Amniotic stem cell (primary cell): ENCODE measurements around the gene DNM2.
"Not testable (repeated sequence)": the region's sequence is repeated elsewhere in the genome, so short reads cannot be mapped to it uniquely, and the experiment has no call there.

Experiments
- DNase-seq: peaks from one replicate; lab custom pipeline; 2025; lab: John Stamatoyannopoulos, UW

DNM2 gene

DNA sequence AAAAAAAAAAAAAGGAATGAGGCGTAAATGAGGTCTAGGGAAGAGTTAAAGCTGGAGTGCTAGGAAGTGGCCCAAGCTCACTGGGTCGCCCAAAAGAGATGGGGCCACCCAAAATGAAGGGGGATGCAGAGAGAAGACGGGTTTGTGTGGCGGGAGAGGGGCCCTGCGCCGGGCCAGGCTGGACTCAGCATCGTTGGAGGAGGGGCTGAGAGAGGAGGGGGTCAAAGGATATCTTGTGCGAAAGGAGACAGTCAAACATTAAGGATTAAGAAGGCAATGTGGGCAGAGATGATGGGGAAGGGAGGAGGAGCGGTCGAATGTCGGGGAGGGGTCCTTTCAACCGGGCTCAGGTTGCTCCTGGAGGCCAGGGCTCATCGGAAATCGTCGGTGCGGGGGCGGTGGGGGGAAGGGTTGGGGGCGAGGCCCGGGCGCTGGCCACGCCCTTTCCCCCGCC, 152.6 kb downstream of the DNM2 start:
- no peak for DNase-seq

DNA sequence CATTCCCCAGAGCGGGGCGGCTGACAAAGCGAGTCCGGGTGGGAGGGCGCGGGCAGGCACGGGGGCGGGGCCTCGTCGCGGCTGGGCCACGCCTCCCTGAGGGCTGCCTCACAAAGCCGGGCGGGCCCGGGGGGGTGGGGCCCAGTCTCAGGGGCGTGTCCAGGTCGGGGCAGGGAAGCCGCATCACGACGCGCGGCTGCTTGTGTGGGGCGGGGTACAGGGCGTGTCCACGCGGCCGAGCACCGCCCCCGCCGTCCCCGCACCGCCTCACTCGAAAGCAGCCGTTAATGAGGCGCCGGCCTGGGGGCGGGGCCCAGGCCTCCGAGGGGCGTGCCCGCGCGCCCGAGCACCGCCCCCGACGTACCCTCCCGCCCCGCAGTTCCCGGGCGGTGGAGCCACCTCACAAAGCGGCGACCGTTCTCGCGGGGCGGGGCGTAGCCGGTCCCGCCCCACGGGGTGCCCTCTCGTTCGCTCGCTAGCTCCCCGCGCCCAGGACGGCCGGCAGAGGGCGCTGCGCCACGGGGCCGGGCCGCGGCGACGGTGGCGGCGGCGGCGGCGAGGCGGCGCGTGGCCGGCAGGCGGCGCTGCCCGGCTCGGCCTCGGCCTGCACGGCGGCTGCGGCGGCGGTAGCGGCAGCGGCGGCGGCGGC, 153.2 kb downstream of the DNM2 start, which contains the start of gene CARM1:
CARM1 (plus strand) TSS at position 599 of the 649 bp plus-strand sequence. CDS start 150 bp downstream, outside the sequence.
- DNase-seq: peak; percentile 95

DNA sequence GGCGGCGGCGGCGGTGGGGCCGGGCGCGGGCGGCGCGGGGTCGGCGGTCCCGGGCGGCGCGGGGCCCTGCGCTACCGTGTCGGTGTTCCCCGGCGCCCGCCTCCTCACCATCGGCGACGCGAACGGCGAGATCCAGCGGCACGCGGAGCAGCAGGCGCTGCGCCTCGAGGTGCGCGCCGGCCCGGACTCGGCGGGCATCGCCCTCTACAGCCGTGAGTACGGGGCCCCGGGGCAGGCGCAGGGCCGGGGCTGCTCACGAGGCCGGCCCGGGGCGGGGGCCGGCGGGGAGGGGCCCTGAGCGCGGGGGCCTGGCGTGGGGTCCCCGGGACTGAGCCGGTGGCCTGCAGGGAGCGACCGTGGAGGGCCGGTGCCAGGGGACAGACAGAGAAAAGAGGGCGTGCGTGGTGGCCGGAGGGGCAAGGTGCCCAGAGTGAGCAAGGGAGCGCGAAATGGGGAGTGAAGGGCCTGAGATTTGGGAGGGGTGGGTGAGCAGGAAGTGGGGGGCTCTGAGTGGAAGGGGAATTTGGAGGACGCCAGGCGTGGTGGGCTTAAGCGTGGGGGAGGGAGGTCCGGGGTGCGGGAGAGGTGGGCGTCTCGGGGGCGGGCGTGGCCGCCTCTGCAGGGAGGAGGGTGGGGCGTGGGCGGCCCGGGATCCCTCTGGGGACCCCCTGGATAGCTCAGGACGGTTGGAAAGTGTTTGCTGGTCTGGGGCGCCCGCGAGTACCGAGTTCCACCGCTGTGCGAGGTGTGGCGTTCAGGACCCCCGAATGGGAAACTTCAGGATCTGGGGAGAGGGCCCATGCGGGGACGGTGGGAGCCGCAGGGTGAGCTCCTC, 154.0 kb downstream of the DNM2 start:
- no peak for DNase-seq

DNA sequence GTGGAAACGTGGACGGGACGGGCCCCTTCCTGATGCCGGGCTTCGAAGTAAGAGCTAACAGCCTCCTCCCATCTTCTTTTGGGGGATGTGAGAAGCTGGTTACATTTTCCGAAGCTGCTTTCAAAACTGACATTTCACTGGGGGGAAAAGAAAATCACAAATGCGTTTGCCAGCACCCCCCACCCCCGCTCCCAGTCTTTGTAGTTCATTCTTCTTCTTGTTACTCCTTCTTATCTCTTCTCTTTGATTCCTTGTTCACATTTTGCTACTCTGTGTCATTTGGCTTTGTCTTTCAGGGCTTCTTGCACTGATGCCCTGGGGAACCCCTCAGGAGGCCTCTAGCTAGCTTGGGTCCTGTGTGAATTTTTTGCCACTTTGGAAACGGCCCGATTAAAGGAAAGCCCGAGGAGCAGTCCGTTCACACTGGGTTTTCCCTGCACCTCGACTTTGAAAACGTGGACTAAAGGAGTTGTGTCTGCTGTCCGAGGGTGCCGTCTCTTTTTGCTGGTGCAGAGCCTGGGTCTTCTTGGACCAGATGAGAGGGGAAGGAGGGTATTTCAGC, 154.7 kb downstream of the DNM2 start:
- DNase-seq: no peak

DNA sequence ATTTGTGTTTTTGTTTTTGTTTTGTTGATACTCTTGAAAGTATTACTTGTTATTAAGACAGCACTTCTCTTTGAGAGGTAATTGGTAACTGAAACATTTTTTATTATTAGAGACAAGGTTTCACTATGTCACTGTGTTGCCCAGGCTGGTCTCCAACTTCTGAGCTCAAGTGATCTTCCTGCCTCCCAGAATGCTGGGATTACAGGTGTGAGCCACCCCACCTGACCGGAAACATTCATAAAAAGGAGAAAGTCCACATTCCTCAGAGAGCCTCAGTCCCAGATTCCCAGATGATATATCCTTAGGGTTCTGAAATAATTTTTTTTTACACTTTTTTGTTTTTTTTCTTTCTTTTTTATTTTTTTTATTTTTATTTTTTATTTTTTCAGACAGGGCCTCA, 156.1 kb downstream of the DNM2 start:
- DNase-seq: no peak

DNA sequence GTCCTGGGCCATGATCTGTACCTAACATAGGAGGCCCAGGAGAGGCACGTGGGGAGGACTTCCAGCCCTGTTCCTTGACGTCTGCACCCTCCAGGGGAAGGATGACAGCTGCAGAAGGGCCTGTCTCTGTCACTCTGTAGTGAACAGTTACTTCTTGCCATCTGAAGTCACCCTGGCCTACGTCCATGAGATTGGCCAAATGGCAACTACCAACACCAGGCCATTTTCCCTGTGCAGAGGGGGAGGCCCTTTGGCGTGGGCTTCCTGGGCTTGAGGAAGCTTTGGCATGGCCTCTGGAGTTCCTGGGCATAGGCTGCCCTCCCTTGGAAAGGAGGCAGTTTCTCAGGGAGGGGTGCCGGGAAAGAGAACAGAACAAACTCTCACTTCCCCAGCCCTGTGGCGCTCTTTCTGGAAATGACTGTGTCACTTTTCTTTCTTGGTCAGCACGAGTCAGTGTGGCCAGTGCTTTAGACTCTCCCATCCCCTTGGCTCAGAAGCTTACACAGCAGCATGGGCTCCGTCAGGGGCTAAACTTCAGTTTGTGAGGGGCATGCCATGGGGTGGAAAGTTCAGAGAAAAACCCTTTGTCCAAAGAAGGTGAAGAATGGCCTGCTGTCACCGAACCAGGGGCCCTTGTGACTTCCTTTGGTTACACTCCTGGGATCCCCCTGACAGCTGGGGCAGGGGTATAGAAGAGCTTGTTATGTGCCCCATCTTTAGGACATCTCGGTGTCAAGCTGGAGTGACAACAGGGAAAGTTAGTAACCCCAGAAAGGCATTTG, 158.8 kb downstream of the DNM2 start:
- DNase-seq: no peak

DNA sequence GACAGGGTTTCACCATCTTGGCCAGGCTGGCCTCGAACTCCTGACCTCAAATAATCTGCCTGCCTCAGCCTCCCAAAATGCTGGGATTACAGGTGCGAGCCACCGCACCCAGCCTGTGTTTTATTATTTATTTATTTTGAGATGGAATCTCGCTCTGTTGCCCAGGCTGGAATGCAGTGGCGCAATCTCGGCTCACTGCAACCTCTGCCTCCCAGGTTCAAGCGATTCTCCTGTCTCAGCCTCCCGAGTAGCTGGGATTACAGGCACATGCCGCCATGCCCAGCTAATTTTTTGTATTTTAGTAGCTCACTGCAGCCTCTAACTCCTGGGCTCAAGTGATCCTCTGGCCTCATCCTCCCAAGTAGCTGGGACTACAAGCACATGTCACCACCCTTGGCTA, 159.7 kb downstream of the DNM2 start:
- DNase-seq: not testable (repeated sequence)

DNA sequence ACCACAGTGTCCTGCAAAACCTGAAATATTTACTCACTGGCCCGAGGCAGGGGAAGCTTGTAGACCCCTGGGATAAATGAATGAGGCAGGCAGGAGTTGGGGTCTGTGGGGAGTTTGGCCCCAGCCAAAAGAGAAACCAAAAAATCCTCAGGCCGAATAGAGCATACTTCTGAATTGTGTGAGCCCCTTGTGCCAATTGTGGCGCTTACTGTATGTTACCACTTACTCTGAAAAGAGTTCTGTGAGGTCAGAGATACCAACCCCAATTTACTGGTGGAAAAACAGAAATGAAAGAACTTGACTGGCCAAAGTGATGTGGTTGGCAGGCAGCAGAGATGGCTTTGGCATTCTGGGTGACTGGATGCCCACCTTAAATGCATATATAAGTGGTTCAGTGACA, 160.4 kb downstream of the DNM2 start:
- no peak for DNase-seq
